HL-60/S4 (cell line): ENCODE data around the gene NIPAL1.

Experiments
- in situ Hi-C: fragments of 300-500 bp; cut with MboI; formaldehyde crosslinking; loops from 2 replicates; pipeline ENCODE4 v1.14.3; 2022; ENCODE audit warnings: low sequenced_read_pairs

NIPAL1 gene

GRCh38 chr4:48058617-48059530, 42.3 kb downstream of the NIPAL1 start:
- in situ Hi-C loops, result no loop called here

- in situ Hi-C loops, result no loop called here
Observed at GRCh38 chr4:48064349-48064748, 47.8 kb downstream of the NIPAL1 start.

GRCh38 chr4:48065587-48066052, 49.0 kb downstream of the NIPAL1 start:
- in situ Hi-C loops, result no loop called here

GRCh38 chr4:48067536-48067935, 51.0 kb downstream of the NIPAL1 start:
- in situ Hi-C loops, result no loop called here

GRCh38 chr4:48068182-48068581, 51.6 kb downstream of the NIPAL1 start:
- in situ Hi-C loops, result no loop called here

- in situ Hi-C loops, result no loop called here
Observed at GRCh38 chr4:48069026-48069425, 52.5 kb downstream of the NIPAL1 start.

- in situ Hi-C loops, result no loop called here
Observed at GRCh38 chr4:48071191-48071590, 54.6 kb downstream of the NIPAL1 start.

- in situ Hi-C loops, result no loop called here
Observed at GRCh38 chr4:48073567-48074103, 57.1 kb downstream of the NIPAL1 start.

- in situ Hi-C loops, result loop anchor here (25.0 kb wide), 1 partner anchor 387 kb away; no protein-coding TSS in a partner anchor
Observed at GRCh38 chr4:48074657-48075056, 58.1 kb downstream of the NIPAL1 start.

- in situ Hi-C loops, result loop anchor here (25.0 kb wide), 1 partner anchor 391 kb away; no protein-coding TSS in a partner anchor
Observed at GRCh38 chr4:48078425-48078824, 61.9 kb downstream of the NIPAL1 start.

GRCh38 chr4:48078862-48079655, 62.5 kb downstream of the NIPAL1 start:
- in situ Hi-C loops, result loop anchor here (25.0 kb wide), 1 partner anchor 392 kb away; no protein-coding TSS in a partner anchor

- in situ Hi-C loops, result loop anchor here (25.0 kb wide), 1 partner anchor 393 kb away; no protein-coding TSS in a partner anchor
Observed at GRCh38 chr4:48079972-48080391, 63.4 kb downstream of the NIPAL1 start.

- in situ Hi-C loops, result loop anchor here (25.0 kb wide), 1 partner anchor 394 kb away; no protein-coding TSS in a partner anchor
Observed at GRCh38 chr4:48081196-48081595, 64.6 kb downstream of the NIPAL1 start.

GRCh38 chr4:48082956-48083355, 66.4 kb downstream of the NIPAL1 start:
- in situ Hi-C loops, result loop anchor here (25.0 kb wide), 1 partner anchor 396 kb away; no protein-coding TSS in a partner anchor

- in situ Hi-C loops, result loop anchor here (25.0 kb wide), 1 partner anchor 399 kb away; no protein-coding TSS in a partner anchor
Observed at GRCh38 chr4:48085821-48086589, 69.4 kb downstream of the NIPAL1 start.
